HepG2 (cell line): Measurements from ENCODE around the gene TBC1D10B. TPM values are rescaled to one million over a fixed set of nuclear protein-coding genes. Genes with fewer than 3 reads are reported as not detected.

Source experiments
- HDAC6 ChIP-seq: fragments of 200-600 bp; sonication (generic); IDR thresholded peaks from 2 replicates; pipeline ENCODE4 v1.7.0; 2017; ENCODE audit warnings: mild to moderate bottlenecking, antibody characterized with exemption, low read length, low read depth
- HNRNPH1 ChIP-seq: fragments of 200-400 bp; formaldehyde crosslinking; optimal IDR thresholded peaks from 2 replicates; pipeline ENCODE3; 2017; ENCODE audit warnings: mild to moderate bottlenecking, low read depth, low read length
- IKZF1 ChIP-seq: fragments of 450-650 bp; IDR thresholded peaks from 2 replicates; pipeline ENCODE4 v1.7.1; 2016
- NRL ChIP-seq: sonication (generic); formaldehyde crosslinking; IDR thresholded peaks from 2 replicates; pipeline ENCODE4 v1.5.0; 2020; ENCODE audit warnings: missing genetic modification reagents, mild to moderate bottlenecking, moderate library complexity, borderline replicate concordance
- SP140L ChIP-seq: sonication (generic); formaldehyde crosslinking; IDR thresholded peaks from 2 replicates; pipeline ENCODE4 v1.4.0; 2020; ENCODE audit warnings: missing genetic modification reagents, borderline replicate concordance
- TCF12 ChIP-seq, 2 experiments: fragments of 450-650 bp in 1 of 2; sonication (generic) in 1 of 2; formaldehyde crosslinking in 1 of 2; IDR thresholded peaks; 2 replicates each; pipeline versions ENCODE4 v1.6.1 to v1.8.0; 2017 to 2022; ENCODE audit warnings: antibody characterized with exemption in 1 of 2, mild to moderate bottlenecking in 1 of 2, missing genetic modification reagents in 1 of 2, moderate library complexity in 1 of 2
- ZBTB7B ChIP-seq: sonication (generic); formaldehyde crosslinking; IDR thresholded peaks from 2 replicates; pipeline ENCODE4 v1.4.0; 2020; ENCODE audit warnings: missing genetic modification reagents
- ZNF234 ChIP-seq: sonication (generic); formaldehyde crosslinking; conservative IDR thresholded peaks from 2 replicates; pipeline ENCODE4 v1.5.1; 2020; ENCODE audit warnings: mild to moderate bottlenecking, missing genetic modification reagents
- ZNF441 ChIP-seq: sonication (generic); formaldehyde crosslinking; IDR thresholded peaks from 2 replicates; pipeline ENCODE4 v1.7.0; 2021; ENCODE audit warnings: missing genetic modification reagents, borderline replicate concordance
- ZNF460 ChIP-seq: sonication (generic); formaldehyde crosslinking; IDR thresholded peaks from 2 replicates; pipeline ENCODE4 v1.5.1; 2020; ENCODE audit warnings: missing genetic modification reagents, mild to moderate bottlenecking, borderline replicate concordance
- polyA plus RNA-seq, 8 experiments: library from polyadenylated mRNA; depleted of rRNA in 3 of 8; stranded (reverse) in 7 of 8; unstranded in 1 of 8; fragments of >200 nt; fragmentation: Illumina TruSeq in 4 of 8; extraction: Trizol in 4 of 8; gene quantifications; 2 replicates each; pipeline versions ENCODE4 v1.2.1 to v1.2.3, GENCODE V29; 2011 to 2016; ENCODE audit warnings: low read depth in 4 of 8, missing spikeins in 1 of 8, mixed read lengths in 1 of 8; ENCODE audit not compliant: insufficient read depth in 1 of 8
- total RNA-seq, 5 experiments: library from RNA; depleted of rRNA; stranded (reverse); fragments of >200 nt; fragmentation: Illumina TruSeq; extraction: Trizol; gene quantifications; 2 replicates each; pipeline ENCODE4 v1.2.3, GENCODE V29; 2016; ENCODE audit warnings: low read depth in 1 of 5
- TF ChIP-seq, protein P1 (sequence below): sonication (generic); formaldehyde crosslinking; IDR thresholded peaks from 2 replicates; pipeline ENCODE4 v1.5.0; 2020; ENCODE audit warnings: mild to moderate bottlenecking, missing genetic modification reagents
- TF ChIP-seq, protein P2 (sequence below): IDR thresholded peaks from 2 replicates; pipeline ENCODE4 v1.6.1; 2016; ENCODE audit warnings: mild to moderate bottlenecking, missing biosample characterization, missing genetic modification reagents
- TF ChIP-seq, protein P3 (sequence below): sonication (generic); formaldehyde crosslinking; IDR thresholded peaks from 2 replicates; pipeline ENCODE4 v1.5.0; 2020; ENCODE audit warnings: missing genetic modification reagents
- TF ChIP-seq, protein P4 (sequence below), 2 experiments: fragments of 450-650 bp in 1 of 2; sonication (generic) in 1 of 2; formaldehyde crosslinking in 1 of 2; IDR thresholded peaks; 2 replicates each; pipeline versions ENCODE4 v1.6.1 to v1.8.0; 2016 to 2022; ENCODE audit warnings: antibody characterized with exemption in 1 of 2, mild to moderate bottlenecking in 1 of 2, missing genetic modification reagents in 1 of 2

The TBC1D10B gene
- total and polyA plus RNA-seq, 2 of the 13 experiments (the other 11 are each of a cell fraction or from before 2014, with no cell fraction given): 15.7 to 24.8 TPM

DNA sequence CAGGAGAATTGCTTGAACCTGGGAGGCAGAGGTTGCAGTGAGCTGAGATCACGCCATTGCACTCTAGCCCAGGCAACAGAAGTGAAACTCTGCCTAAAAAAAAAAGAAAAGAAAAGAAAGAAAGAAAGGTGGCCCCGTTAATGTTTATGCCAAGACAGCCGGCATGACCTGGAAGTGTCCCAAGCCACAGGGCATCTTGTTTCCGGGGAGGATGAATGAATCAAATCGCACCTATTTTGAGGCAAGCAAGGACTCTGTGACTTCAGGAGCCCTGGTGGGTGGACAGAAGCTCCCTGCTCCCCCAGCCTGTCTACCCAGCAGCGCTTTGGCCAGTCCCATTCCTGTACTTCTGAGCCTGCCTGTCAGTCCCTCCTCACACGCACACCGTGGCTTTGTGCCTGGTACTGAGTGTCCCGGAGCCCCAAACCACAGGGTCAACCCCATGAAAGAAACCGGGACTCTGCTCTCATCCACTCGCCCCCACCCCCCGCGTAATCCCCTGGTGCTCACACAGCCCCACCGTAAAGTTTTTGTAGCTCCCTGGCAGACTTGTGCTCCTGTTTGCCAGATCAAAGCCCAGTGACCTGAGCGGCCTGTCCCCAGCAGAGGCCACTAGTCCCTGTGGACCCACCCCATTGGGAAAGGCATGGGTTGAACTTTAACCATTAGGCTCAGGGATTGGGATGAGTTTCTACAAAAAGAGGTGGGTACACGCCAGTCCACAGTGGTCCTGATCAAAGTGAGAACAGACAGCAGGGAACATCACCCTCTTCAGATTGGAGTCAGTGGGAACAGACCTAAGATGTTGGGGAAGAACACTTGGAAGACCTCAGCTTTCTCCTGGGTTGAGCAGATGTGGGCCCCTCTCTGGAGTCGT lies 34.5 kb downstream of the TBC1D10B start (continued):
- TF ChIP-seq TCF12 (IDR thresholded peaks at IDR 0.05) (no peak), TCF12 (CRISPR knock-in tag; IDR thresholded peaks at IDR 0.05) (no peak), ZNF441 (CRISPR knock-in tag) (0 out of 2 replicates have a peak, but pooled peaks have one; percentile 23), ZNF234 (no peak), HNRNPH1 (no peak), SP140L (CRISPR knock-in tag) (peak; percentile 78; the same call in 1 of the 2 replicates), ZBTB7B (CRISPR knock-in tag) (peak; percentile 96), ZNF460 (no peak; the same call in 1 of the 2 replicates), IKZF1 (no peak), NRL (peak; percentile 58; the same call in 1 of the 2 replicates), HDAC6 (no peak)
- TF ChIP-seq, protein P1, sequence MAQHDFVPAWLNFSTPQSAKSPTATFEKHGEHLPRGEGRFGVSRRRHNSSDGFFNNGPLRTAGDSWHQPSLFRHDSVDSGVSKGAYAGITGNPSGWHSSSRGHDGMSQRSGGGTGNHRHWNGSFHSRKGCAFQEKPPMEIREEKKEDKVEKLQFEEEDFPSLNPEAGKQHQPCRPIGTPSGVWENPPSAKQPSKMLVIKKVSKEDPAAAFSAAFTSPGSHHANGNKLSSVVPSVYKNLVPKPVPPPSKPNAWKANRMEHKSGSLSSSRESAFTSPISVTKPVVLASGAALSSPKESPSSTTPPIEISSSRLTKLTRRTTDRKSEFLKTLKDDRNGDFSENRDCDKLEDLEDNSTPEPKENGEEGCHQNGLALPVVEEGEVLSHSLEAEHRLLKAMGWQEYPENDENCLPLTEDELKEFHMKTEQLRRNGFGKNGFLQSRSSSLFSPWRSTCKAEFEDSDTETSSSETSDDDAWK (CRISPR knock-in tag): no peak
- TF ChIP-seq, protein P2, sequence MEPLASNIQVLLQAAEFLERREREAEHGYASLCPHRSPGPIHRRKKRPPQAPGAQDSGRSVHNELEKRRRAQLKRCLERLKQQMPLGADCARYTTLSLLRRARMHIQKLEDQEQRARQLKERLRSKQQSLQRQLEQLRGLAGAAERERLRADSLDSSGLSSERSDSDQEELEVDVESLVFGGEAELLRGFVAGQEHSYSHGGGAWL (CRISPR knock-in tag): no peak; the same call in 1 of the 2 replicates
- TF ChIP-seq, protein P3, sequence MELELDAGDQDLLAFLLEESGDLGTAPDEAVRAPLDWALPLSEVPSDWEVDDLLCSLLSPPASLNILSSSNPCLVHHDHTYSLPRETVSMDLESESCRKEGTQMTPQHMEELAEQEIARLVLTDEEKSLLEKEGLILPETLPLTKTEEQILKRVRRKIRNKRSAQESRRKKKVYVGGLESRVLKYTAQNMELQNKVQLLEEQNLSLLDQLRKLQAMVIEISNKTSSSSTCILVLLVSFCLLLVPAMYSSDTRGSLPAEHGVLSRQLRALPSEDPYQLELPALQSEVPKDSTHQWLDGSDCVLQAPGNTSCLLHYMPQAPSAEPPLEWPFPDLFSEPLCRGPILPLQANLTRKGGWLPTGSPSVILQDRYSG (CRISPR knock-in tag): no peak
- TF ChIP-seq, protein P4, sequence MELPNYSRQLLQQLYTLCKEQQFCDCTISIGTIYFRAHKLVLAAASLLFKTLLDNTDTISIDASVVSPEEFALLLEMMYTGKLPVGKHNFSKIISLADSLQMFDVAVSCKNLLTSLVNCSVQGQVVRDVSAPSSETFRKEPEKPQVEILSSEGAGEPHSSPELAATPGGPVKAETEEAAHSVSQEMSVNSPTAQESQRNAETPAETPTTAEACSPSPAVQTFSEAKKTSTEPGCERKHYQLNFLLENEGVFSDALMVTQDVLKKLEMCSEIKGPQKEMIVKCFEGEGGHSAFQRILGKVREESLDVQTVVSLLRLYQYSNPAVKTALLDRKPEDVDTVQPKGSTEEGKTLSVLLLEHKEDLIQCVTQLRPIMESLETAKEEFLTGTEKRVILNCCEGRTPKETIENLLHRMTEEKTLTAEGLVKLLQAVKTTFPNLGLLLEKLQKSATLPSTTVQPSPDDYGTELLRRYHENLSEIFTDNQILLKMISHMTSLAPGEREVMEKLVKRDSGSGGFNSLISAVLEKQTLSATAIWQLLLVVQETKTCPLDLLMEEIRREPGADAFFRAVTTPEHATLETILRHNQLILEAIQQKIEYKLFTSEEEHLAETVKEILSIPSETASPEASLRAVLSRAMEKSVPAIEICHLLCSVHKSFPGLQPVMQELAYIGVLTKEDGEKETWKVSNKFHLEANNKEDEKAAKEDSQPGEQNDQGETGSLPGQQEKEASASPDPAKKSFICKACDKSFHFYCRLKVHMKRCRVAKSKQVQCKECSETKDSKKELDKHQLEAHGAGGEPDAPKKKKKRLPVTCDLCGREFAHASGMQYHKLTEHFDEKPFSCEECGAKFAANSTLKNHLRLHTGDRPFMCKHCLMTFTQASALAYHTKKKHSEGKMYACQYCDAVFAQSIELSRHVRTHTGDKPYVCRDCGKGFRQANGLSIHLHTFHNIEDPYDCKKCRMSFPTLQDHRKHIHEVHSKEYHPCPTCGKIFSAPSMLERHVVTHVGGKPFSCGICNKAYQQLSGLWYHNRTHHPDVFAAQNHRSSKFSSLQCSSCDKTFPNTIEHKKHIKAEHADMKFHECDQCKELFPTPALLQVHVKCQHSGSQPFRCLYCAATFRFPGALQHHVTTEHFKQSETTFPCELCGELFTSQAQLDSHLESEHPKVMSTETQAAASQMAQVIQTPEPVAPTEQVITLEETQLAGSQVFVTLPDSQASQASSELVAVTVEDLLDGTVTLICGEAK (IDR thresholded peaks at IDR 0.05): no peak
- TF ChIP-seq, protein P4 (CRISPR knock-in tag; IDR thresholded peaks at IDR 0.05): 0 out of 2 replicates have a peak, but pooled peaks have one; percentile 8
